Left lung (tissue), 10 donors: ENCODE measurements around the gene TMEM222. TPM values are rescaled to one million over a fixed set of nuclear protein-coding genes. Genes with fewer than 3 reads are reported as not detected.
A peak's percentile ranks its signal among the peaks of the same experiment; 100 is the strongest.

ENCODE experiments used
- ATAC-seq: fragments of 200-7000 bp; cut with Tn5 transposase; one replicate; pipeline ENCODE4 v1.9.1; 2020; ENCODE audit warnings: moderate library complexity
- DNase-seq, 4 donors: peaks; one replicate each; pipeline ENCODE4 v3.0.0-alpha.2; 2013 to 2020
- H3K27ac ChIP-seq, 2 donors: fragments of 200-600 bp; sonication (generic) in 1 of 2; one replicate each; pipeline versions ENCODE4 v1.5.0 to v1.8.0; 2020 to 2021
- H3K27me3 ChIP-seq, 2 donors: fragments of 200-600 bp; sonication (generic) in 1 of 2; one replicate each; pipeline versions ENCODE4 v1.5.0 to v1.8.0; 2020 to 2021
- H3K36me3 ChIP-seq, 2 donors: fragments of 200-600 bp; sonication (generic) in 1 of 2; one replicate each; pipeline versions ENCODE4 v1.5.0 to v1.8.0; 2020 to 2021
- H3K4me1 ChIP-seq, 2 donors: fragments of 200-600 bp; one replicate each; pipeline ENCODE4 v1.8.0; 2021
- H3K4me3 ChIP-seq, 2 donors: fragments of 200-600 bp; sonication (generic) in 1 of 2; one replicate each; pipeline versions ENCODE4 v1.5.0 to v1.8.0; 2020 to 2021; ENCODE audit warnings: mild to moderate bottlenecking in 1 of 2
- H3K9me3 ChIP-seq, 2 donors: fragments of 200-600 bp; sonication (generic) in 1 of 2; one replicate each; pipeline versions ENCODE4 v1.5.0 to v1.8.0; 2020 to 2021
- CTCF ChIP-seq, 2 donors: fragments of 200-600 bp; sonication (generic) in 1 of 2; IDR thresholded peaks; one replicate each; pipeline versions ENCODE4 v1.5.0 to v1.8.0; 2021; ENCODE audit warnings: antibody characterized with exemption in 2 of 2
- intact Hi-C, 2 donors: fragments of 100-400 bp; cut with DNase I; formaldehyde crosslinking; loops; one replicate each; pipeline versions ENCODE4 v1.11.2 to v1.14.2; 2022
- polyA plus RNA-seq, 6 donors: library from polyadenylated mRNA; unstranded; fragments of 120-200 nt; gene quantifications; one replicate each; pipeline ENCODE4 v1.2.1, GENCODE V29; 2013; ENCODE audit not compliant: insufficient read length in 6 of 6
- total RNA-seq, 2 donors: library from RNA; stranded (reverse); fragmentation: NEBNext Ultra II Directional; extraction: Animal tissue kit (Norgen Biotek cat#: 25700); gene quantifications; one replicate each; pipeline ENCODE4 v1.2.1, GENCODE V29; 2021
- donor health status: DM: no; HTN: yes; CAD: no.
- donor health status: DM: no; HTN: no; CAD: no.

Gene TMEM222
- total and polyA plus RNA-seq, 8 donors: 29.4 to 40.4 (median 35.7) TPM

DNA sequence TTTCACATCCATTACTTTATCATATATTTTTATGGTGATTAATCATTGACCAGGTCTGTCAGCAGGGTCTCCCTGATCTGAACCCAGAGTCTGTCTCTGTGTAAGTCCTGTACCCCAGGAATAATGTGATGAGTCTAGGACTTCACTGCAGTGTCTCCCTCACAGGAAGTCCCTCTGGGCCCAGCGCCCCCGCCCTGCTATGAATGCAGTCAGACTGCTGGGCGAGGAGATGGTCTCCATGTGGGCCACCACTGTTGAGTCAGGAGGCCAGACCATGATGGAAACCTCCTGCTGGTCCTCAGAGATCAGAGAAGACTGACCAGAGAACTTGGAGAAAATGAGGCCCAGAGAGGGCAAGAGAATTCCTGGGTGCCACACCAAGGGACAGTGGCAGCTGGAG, 9.5 kb downstream of the TMEM222 start:
- DNase-seq (no peak), ATAC-seq (no peak)
- no peak for TF ChIP-seq CTCF (IDR thresholded peaks at IDR 0.05)
- H3K4me1 ChIP-seq: peaks cover 0 to 27% of the 10 kb centered on the region in 2 donors
- intact Hi-C loops: no loop called here
- H3K4me3 ChIP-seq: no peak overlapping the region
- H3K27me3 ChIP-seq: no peaks in the 10 kb centered on the region
- H3K36me3 ChIP-seq: peaks cover 0 to 95% of the 10 kb centered on the region in 2 donors
- no peaks in the 10 kb centered on the region for H3K9me3 ChIP-seq
- no peak overlapping the region for H3K27ac ChIP-seq

- Histone ChIP-seq H3K4me3 (no peak overlapping the region), H3K36me3 (peaks cover 0 to 95% of the 10 kb centered on the region in 2 donors), H3K4me1 (peaks cover 0 to 22% of the 10 kb centered on the region in 2 donors), H3K27ac (no peak overlapping the region), H3K9me3 (no peaks in the 10 kb centered on the region), H3K27me3 (no peaks in the 10 kb centered on the region)
- intact Hi-C loops: no loop called here
- no peak for ATAC-seq
- no peak for TF ChIP-seq CTCF (IDR thresholded peaks at IDR 0.05)
- no peak for DNase-seq
These were observed 10.0 kb downstream of the TMEM222 start for GRCh38 chr1:27331922-27332321.

GRCh38 chr1:27332536-27333281, 10.7 kb downstream of the TMEM222 start:
- intact Hi-C loops: no loop called here
- TF ChIP-seq CTCF (IDR thresholded peaks at IDR 0.05): peak; percentile 78 to 88
- ATAC-seq: peak; percentile 82

GRCh38 chr1:27333717-27334279, 11.8 kb downstream of the TMEM222 start:
- Histone ChIP-seq H3K27me3 (no peaks in the 10 kb centered on the region), H3K4me3 (no peak overlapping the region), H3K27ac (no peak overlapping the region), H3K4me1 (peaks cover 0 to 16% of the 10 kb centered on the region in 2 donors), H3K9me3 (no peaks in the 10 kb centered on the region), H3K36me3 (peaks cover 0 to 85% of the 10 kb centered on the region in 2 donors)
- intact Hi-C loops: no loop called here
- DNase-seq (peak in 1 of 4 donors; percentile 61), ATAC-seq (no peak)
- TF ChIP-seq CTCF (IDR thresholded peaks at IDR 0.05): no peak

More at GRCh38 chr1:27332536-27333281, 10.7 kb downstream of the TMEM222 start:
- no peak overlapping the region for H3K4me3 ChIP-seq
- H3K9me3 ChIP-seq: no peaks in the 10 kb centered on the region
- H3K4me1 ChIP-seq: peaks cover 0 to 18% of the 10 kb centered on the region in 2 donors
- peak in 1 of 4 donors; percentile 88 for DNase-seq
- peaks cover 0 to 94% of the 10 kb centered on the region in 2 donors for H3K36me3 ChIP-seq
- H3K27ac ChIP-seq: no peak overlapping the region
- H3K27me3 ChIP-seq: no peaks in the 10 kb centered on the region
